Naive B cell (primary cell): ENCODE data around the gene VPS37D. TPM values are rescaled to one million over a fixed set of nuclear protein-coding genes. Genes with fewer than 3 reads are reported as not detected.
"Not testable (repeated sequence)": the region's sequence is repeated elsewhere in the genome, so short reads cannot be mapped to it uniquely, and the experiment has no call there.

ENCODE experiments used
- ATAC-seq, 2 donors: fragments of 150-1000 bp; cut with Tn5 transposase; 2 replicates each; pipeline ENCODE4 v1.10.0; 2021; ENCODE audit warnings: low read depth in 2 of 2, mild to moderate bottlenecking in 2 of 2, moderate library complexity in 2 of 2
- DNase-seq: peaks from one replicate; pipeline ENCODE4 v3.0.0; 2022
- H3K27ac Mint-ChIP-seq, 6 donors: one replicate each; pipeline ENCODE4 v1.8.0; 2020 to 2022; ENCODE audit warnings: mild to moderate bottlenecking in 6 of 6, mixed read lengths in 6 of 6, moderate library complexity in 5 of 6, inconsistent platforms in 2 of 6
- H3K27me3 Mint-ChIP-seq, 3 donors: one replicate each; pipeline ENCODE4 v1.8.0; 2021 to 2022; ENCODE audit warnings: mixed read lengths in 3 of 3, mild to moderate bottlenecking in 1 of 3
- H3K36me3 Mint-ChIP-seq, 2 donors: one replicate each; pipeline ENCODE4 v1.8.0; 2020 to 2022; ENCODE audit warnings: mixed read lengths in 2 of 2, inconsistent platforms in 1 of 2, mild to moderate bottlenecking in 1 of 2
- H3K4me1 Mint-ChIP-seq, 3 donors: one replicate each; pipeline ENCODE4 v1.8.0; 2020 to 2022; ENCODE audit warnings: mixed read lengths in 3 of 3, inconsistent platforms in 1 of 3, mild to moderate bottlenecking in 1 of 3, moderate library complexity in 1 of 3
- H3K4me3 Mint-ChIP-seq, 8 donors: one replicate each; pipeline ENCODE4 v1.8.0; 2020 to 2022; ENCODE audit warnings: mild to moderate bottlenecking in 8 of 8, mixed read lengths in 8 of 8, moderate library complexity in 8 of 8, inconsistent platforms in 2 of 8
- H3K9me3 Mint-ChIP-seq, 7 donors: one replicate each; pipeline ENCODE4 v1.8.0; 2020 to 2022; ENCODE audit warnings: mixed read lengths in 7 of 7, mild to moderate bottlenecking in 5 of 7, inconsistent platforms in 2 of 7, moderate library complexity in 1 of 7
- polyA plus RNA-seq, 6 donors: library from polyadenylated mRNA; unstranded; fragments of 300-500 nt; fragmentation: Illumina TruSeq; gene quantifications; one replicate each; pipeline ENCODE4 v1.2.3, GENCODE V29; 2021; ENCODE audit warnings: low read depth in 6 of 6

The VPS37D gene
- polyA plus RNA-seq: under 1 TPM in 1 of 6 donors, not detected in 5; 0.23 TPM

- peaks cover 4 to 10% (median 8%) of the 10 kb centered on the region in 7 donors for H3K9me3 Mint-ChIP-seq
- peaks cover 27 to 52% (median 49%) of the 10 kb centered on the region in 3 donors for H3K27me3 Mint-ChIP-seq
- ATAC-seq: peak; percentile 89 to 90
- peaks cover 7 to 10% of the 10 kb centered on the region in 2 donors for H3K36me3 Mint-ChIP-seq
- DNase-seq: peak; percentile 91
- peak within 1 kb of the TSS; percentile 74 to 94 (median 86) for H3K4me3 Mint-ChIP-seq
- H3K27ac Mint-ChIP-seq: peak within 1 kb of the TSS; percentile 66 to 89 (median 76)
- H3K4me1 Mint-ChIP-seq: peaks cover 11 to 13% (median 13%) of the 10 kb centered on the region in 3 donors
Measured at GRCh38 chr7:73667344-73668102, at the start of gene VPS37D. Gene VPS37D (plus strand): TSS chr7:73667831. CDS start chr7:73667959, 128 bp downstream.

- Mint-ChIP-seq H3K4me1 (peaks cover 4 to 11% (median 4%) of the 10 kb centered on the region in 3 donors), H3K4me3 (no peak overlapping the region), H3K27me3 (peaks cover 23 to 78% (median 48%) of the 10 kb centered on the region in 3 donors), H3K27ac (no peak overlapping the region), H3K9me3 (no peaks in the 10 kb centered on the region), H3K36me3 (no peaks in the 10 kb centered on the region)
- ATAC-seq (no peak), DNase-seq (no peak)
Measured at GRCh38 chr7:73618538-73618937, 49.1 kb upstream of the VPS37D start.

GRCh38 chr7:73619394-73619793 is 48.2 kb upstream of the VPS37D start:
- not testable (repeated sequence) for H3K36me3 Mint-ChIP-seq, ATAC-seq, H3K4me3 Mint-ChIP-seq, DNase-seq, H3K9me3 Mint-ChIP-seq
- H3K27ac Mint-ChIP-seq: peak overlapping the region in 1 of 6 donors; percentile 49
- H3K4me1 Mint-ChIP-seq: peaks cover 7 to 14% (median 8%) of the 10 kb centered on the region in 3 donors
- H3K27me3 Mint-ChIP-seq: peaks cover 20 to 74% (median 46%) of the 10 kb centered on the region in 3 donors

GRCh38 chr7:73621168-73622063 is 46.2 kb upstream of the VPS37D start:
- ATAC-seq: no peak
- H3K36me3 Mint-ChIP-seq: no peaks in the 10 kb centered on the region

GRCh38 chr7:73622527-73622908 is 45.1 kb upstream of the VPS37D start:
- Mint-ChIP-seq H3K9me3 (peaks cover 0 to 1% (median 0%) of the 10 kb centered on the region in 7 donors), H3K36me3 (no peaks in the 10 kb centered on the region), H3K4me1 (peaks cover 8 to 14% (median 11%) of the 10 kb centered on the region in 3 donors), H3K27ac (no peak overlapping the region), H3K4me3 (peak overlapping the region in 4 of 8 donors; percentile 12 to 71 (median 50)), H3K27me3 (peaks cover 24 to 86% (median 66%) of the 10 kb centered on the region in 3 donors)
- ATAC-seq (no peak), DNase-seq (no peak)

More at GRCh38 chr7:73621168-73622063, 46.2 kb upstream of the VPS37D start:
- Mint-ChIP-seq H3K9me3 (peaks cover 0 to 1% (median 0%) of the 10 kb centered on the region in 7 donors), H3K4me1 (peaks cover 8 to 14% (median 11%) of the 10 kb centered on the region in 3 donors), H3K27ac (no peak overlapping the region), H3K4me3 (no peak overlapping the region), H3K27me3 (peaks cover 19 to 76% (median 55%) of the 10 kb centered on the region in 3 donors)
- DNase-seq: no peak

GRCh38 chr7:73622909-73623797 is 44.5 kb upstream of the VPS37D start:
- no peak overlapping the region for H3K27ac Mint-ChIP-seq
- H3K9me3 Mint-ChIP-seq: peaks cover 0 to 1% (median 0%) of the 10 kb centered on the region in 7 donors
- ATAC-seq (peak in 1 of 2 donors; percentile 27), DNase-seq (no peak)
- H3K4me1 Mint-ChIP-seq: peaks cover 8 to 14% (median 11%) of the 10 kb centered on the region in 3 donors
- peak overlapping the region in 7 of 8 donors; percentile 25 to 81 (median 70) for H3K4me3 Mint-ChIP-seq
- peaks cover 29 to 87% (median 72%) of the 10 kb centered on the region in 3 donors for H3K27me3 Mint-ChIP-seq
- H3K36me3 Mint-ChIP-seq: no peaks in the 10 kb centered on the region

- H3K36me3 Mint-ChIP-seq: no peaks in the 10 kb centered on the region
- ATAC-seq (peak; percentile 67 to 75), DNase-seq (peak; percentile 33)
- H3K27ac Mint-ChIP-seq: no peak within 1 kb of the TSS
- H3K9me3 Mint-ChIP-seq: peaks cover 0 to 1% (median 0%) of the 10 kb centered on the region in 7 donors
- H3K27me3 Mint-ChIP-seq: peaks cover 28 to 87% (median 74%) of the 10 kb centered on the region in 3 donors
- peaks cover 8 to 14% (median 11%) of the 10 kb centered on the region in 3 donors for H3K4me1 Mint-ChIP-seq
- peak within 1 kb of the TSS in 7 of 8 donors; percentile 47 to 81 (median 71) for H3K4me3 Mint-ChIP-seq
Measured at GRCh38 chr7:73623798-73624668, 43.6 kb upstream of the VPS37D start, which contains the start of gene MLXIPL. Gene MLXIPL (minus strand): TSS chr7:73624522. CDS start chr7:73624492, 30 bp downstream.

GRCh38 chr7:73624669-73625001 is 43.0 kb upstream of the VPS37D start:
- DNase-seq (no peak), ATAC-seq (no peak)
- H3K36me3 Mint-ChIP-seq: no peaks in the 10 kb centered on the region
- peak overlapping the region in 6 of 8 donors; percentile 35 to 75 (median 56) for H3K4me3 Mint-ChIP-seq
- H3K27ac Mint-ChIP-seq: no peak overlapping the region
- peaks cover 33 to 88% (median 77%) of the 10 kb centered on the region in 3 donors for H3K27me3 Mint-ChIP-seq
- H3K4me1 Mint-ChIP-seq: peaks cover 8 to 14% (median 11%) of the 10 kb centered on the region in 3 donors
- H3K9me3 Mint-ChIP-seq: peaks cover 0 to 1% (median 0%) of the 10 kb centered on the region in 7 donors

- Mint-ChIP-seq H3K36me3 (no peaks in the 10 kb centered on the region), H3K9me3 (peaks cover 0 to 1% (median 0%) of the 10 kb centered on the region in 7 donors), H3K4me3 (peak overlapping the region in 1 of 8 donors; percentile 75), H3K27ac (no peak overlapping the region), H3K27me3 (peaks cover 27 to 84% (median 72%) of the 10 kb centered on the region in 3 donors), H3K4me1 (peaks cover 8 to 14% (median 11%) of the 10 kb centered on the region in 3 donors)
- no peak for ATAC-seq
- no peak for DNase-seq
Measured at GRCh38 chr7:73625276-73625675, 42.4 kb upstream of the VPS37D start.

GRCh38 chr7:73626814-73627213 is 40.8 kb upstream of the VPS37D start:
- no peak for DNase-seq
- Mint-ChIP-seq H3K4me3 (peak overlapping the region in 1 of 8 donors; percentile 36), H3K9me3 (peaks cover 0 to 1% (median 0%) of the 10 kb centered on the region in 7 donors), H3K27me3 (peaks cover 37 to 85% (median 65%) of the 10 kb centered on the region in 3 donors), H3K27ac (no peak overlapping the region), H3K36me3 (no peaks in the 10 kb centered on the region), H3K4me1 (peaks cover 8 to 14% (median 11%) of the 10 kb centered on the region in 3 donors)
- no peak for ATAC-seq

- Mint-ChIP-seq H3K4me1 (peaks cover 4 to 7% (median 4%) of the 10 kb centered on the region in 3 donors), H3K36me3 (no peaks in the 10 kb centered on the region), H3K27me3 (peaks cover 38 to 85% (median 66%) of the 10 kb centered on the region in 3 donors), H3K9me3 (peaks cover 0 to 1% (median 0%) of the 10 kb centered on the region in 7 donors), H3K27ac (peak overlapping the region in 1 of 6 donors; percentile 88), H3K4me3 (no peak overlapping the region)
- ATAC-seq (no peak), DNase-seq (no peak)
Measured at GRCh38 chr7:73628504-73628903, 39.1 kb upstream of the VPS37D start.
